ENCODE measurements around the gene SEL1L2. TPM values are rescaled to one million over a fixed set of nuclear protein-coding genes. Genes with fewer than 3 reads are reported as not detected.

Gene SEL1L2
- total RNA-seq, 1 experiment from 2014 or later, result not detected

DNA sequence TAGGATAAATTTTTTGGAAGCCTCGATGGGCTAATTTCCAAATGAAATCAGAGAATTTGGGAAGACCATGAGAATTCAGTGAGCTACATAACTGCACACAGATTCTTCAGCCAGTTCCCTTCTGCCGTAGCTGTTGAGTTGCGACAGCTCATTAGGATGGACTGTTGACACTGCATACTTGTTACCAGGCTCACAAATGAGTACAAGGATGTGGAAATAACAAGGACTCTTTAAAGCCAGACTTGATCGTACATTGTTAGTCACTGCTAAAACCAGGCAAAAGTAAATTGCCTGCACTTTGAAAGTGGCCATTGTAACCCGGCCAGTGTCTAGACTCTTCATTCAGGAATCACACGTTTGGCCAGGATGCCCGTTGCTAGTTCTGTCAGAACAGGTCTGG is 168.5 kb downstream of the SEL1L2 start:
- DNase-seq (ENCODE audit: low spot score), result no peak
- POLR2A ChIA-PET, result no interaction called here

More for the DNA sequence above, 168.5 kb downstream of the SEL1L2 start:
- H3K27ac Mint-ChIP-seq, result no peak overlapping the region
- no peaks in the 10 kb centered on the region for H3K27me3 Mint-ChIP-seq (ENCODE audit: low read depth)
- H3K4me3 Mint-ChIP-seq, result no peak overlapping the region
- CTCF ChIA-PET, result interaction anchor here (0.6 to 2.3 kb wide), 10 partner anchors 52 to 276 kb away, joined by 3 to 24 read pairs (median 4); partner anchors contain the start of gene SEL1L2
- no peaks in the 10 kb centered on the region for H3K9me3 Mint-ChIP-seq
- peaks cover 5% of the 10 kb centered on the region for H3K4me1 Mint-ChIP-seq
- no peak for ATAC-seq
- TF ChIP-seq CBFB (CRISPR knock-in tag; IDR thresholded peaks at IDR 0.05; ENCODE audit: low read depth), result no peak
- TF ChIP-seq GTF2I (CRISPR knock-in tag; conservative IDR thresholded peaks at IDR 0.05), result no peak
- TF ChIP-seq, protein P1, sequence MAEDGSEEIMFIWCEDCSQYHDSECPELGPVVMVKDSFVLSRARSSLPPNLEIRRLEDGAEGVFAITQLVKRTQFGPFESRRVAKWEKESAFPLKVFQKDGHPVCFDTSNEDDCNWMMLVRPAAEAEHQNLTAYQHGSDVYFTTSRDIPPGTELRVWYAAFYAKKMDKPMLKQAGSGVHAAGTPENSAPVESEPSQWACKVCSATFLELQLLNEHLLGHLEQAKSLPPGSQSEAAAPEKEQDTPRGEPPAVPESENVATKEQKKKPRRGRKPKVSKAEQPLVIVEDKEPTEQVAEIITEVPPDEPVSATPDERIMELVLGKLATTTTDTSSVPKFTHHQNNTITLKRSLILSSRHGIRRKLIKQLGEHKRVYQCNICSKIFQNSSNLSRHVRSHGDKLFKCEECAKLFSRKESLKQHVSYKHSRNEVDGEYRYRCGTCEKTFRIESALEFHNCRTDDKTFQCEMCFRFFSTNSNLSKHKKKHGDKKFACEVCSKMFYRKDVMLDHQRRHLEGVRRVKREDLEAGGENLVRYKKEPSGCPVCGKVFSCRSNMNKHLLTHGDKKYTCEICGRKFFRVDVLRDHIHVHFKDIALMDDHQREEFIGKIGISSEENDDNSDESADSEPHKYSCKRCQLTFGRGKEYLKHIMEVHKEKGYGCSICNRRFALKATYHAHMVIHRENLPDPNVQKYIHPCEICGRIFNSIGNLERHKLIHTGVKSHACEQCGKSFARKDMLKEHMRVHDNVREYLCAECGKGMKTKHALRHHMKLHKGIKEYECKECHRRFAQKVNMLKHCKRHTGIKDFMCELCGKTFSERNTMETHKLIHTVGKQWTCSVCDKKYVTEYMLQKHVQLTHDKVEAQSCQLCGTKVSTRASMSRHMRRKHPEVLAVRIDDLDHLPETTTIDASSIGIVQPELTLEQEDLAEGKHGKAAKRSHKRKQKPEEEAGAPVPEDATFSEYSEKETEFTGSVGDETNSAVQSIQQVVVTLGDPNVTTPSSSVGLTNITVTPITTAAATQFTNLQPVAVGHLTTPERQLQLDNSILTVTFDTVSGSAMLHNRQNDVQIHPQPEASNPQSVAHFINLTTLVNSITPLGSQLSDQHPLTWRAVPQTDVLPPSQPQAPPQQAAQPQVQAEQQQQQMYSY (CRISPR knock-in tag; IDR thresholded peaks at IDR 0.05), result no peak
- TF ChIP-seq, protein P2, sequence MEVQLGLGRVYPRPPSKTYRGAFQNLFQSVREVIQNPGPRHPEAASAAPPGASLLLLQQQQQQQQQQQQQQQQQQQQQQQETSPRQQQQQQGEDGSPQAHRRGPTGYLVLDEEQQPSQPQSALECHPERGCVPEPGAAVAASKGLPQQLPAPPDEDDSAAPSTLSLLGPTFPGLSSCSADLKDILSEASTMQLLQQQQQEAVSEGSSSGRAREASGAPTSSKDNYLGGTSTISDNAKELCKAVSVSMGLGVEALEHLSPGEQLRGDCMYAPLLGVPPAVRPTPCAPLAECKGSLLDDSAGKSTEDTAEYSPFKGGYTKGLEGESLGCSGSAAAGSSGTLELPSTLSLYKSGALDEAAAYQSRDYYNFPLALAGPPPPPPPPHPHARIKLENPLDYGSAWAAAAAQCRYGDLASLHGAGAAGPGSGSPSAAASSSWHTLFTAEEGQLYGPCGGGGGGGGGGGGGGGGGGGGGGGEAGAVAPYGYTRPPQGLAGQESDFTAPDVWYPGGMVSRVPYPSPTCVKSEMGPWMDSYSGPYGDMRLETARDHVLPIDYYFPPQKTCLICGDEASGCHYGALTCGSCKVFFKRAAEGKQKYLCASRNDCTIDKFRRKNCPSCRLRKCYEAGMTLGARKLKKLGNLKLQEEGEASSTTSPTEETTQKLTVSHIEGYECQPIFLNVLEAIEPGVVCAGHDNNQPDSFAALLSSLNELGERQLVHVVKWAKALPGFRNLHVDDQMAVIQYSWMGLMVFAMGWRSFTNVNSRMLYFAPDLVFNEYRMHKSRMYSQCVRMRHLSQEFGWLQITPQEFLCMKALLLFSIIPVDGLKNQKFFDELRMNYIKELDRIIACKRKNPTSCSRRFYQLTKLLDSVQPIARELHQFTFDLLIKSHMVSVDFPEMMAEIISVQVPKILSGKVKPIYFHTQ (CRISPR knock-in tag; IDR thresholded peaks at IDR 0.05), result no peak
- no peak for TF ChIP-seq ELF4 (CRISPR knock-in tag; IDR thresholded peaks at IDR 0.05; ENCODE audit: low read depth)
- TF ChIP-seq ESRRA (CRISPR knock-in tag; IDR thresholded peaks at IDR 0.05; ENCODE audit: borderline replicate concordance), result no peak
- no peak for TF ChIP-seq USF2 (CRISPR knock-in tag; IDR thresholded peaks at IDR 0.05)
- TF ChIP-seq E2F5 (CRISPR knock-in tag; IDR thresholded peaks at IDR 0.05), result no peak
- TF ChIP-seq ZNF281 (CRISPR knock-in tag; IDR thresholded peaks at IDR 0.05), result no peak
- no peak for TF ChIP-seq NR2C2 (CRISPR knock-in tag; IDR thresholded peaks at IDR 0.05)
- TF ChIP-seq, protein P3, sequence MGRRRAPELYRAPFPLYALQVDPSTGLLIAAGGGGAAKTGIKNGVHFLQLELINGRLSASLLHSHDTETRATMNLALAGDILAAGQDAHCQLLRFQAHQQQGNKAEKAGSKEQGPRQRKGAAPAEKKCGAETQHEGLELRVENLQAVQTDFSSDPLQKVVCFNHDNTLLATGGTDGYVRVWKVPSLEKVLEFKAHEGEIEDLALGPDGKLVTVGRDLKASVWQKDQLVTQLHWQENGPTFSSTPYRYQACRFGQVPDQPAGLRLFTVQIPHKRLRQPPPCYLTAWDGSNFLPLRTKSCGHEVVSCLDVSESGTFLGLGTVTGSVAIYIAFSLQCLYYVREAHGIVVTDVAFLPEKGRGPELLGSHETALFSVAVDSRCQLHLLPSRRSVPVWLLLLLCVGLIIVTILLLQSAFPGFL (CRISPR knock-in tag; IDR thresholded peaks at IDR 0.05; ENCODE audit: borderline replicate concordance), result no peak
- TF ChIP-seq, protein P4, sequence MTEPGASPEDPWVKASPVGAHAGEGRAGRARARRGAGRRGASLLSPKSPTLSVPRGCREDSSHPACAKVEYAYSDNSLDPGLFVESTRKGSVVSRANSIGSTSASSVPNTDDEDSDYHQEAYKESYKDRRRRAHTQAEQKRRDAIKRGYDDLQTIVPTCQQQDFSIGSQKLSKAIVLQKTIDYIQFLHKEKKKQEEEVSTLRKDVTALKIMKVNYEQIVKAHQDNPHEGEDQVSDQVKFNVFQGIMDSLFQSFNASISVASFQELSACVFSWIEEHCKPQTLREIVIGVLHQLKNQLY (CRISPR knock-in tag; IDR thresholded peaks at IDR 0.05), result no peak
- no peak for TF ChIP-seq FOXP4 (CRISPR knock-in tag; IDR thresholded peaks at IDR 0.05)
- TF ChIP-seq NR1H2 (CRISPR knock-in tag; IDR thresholded peaks at IDR 0.05), result no peak
- TF ChIP-seq ZNF512 (CRISPR knock-in tag; IDR thresholded peaks at IDR 0.05; ENCODE audit: borderline replicate concordance), result no peak
- TF ChIP-seq TEAD1 (CRISPR knock-in tag; IDR thresholded peaks at IDR 0.05), result no peak
- no peak for TF ChIP-seq SMAD3 (CRISPR knock-in tag; IDR thresholded peaks at IDR 0.05; ENCODE audit: borderline replicate concordance)
- TF ChIP-seq PRRX2 (CRISPR knock-in tag; IDR thresholded peaks at IDR 0.05), result no peak
- TF ChIP-seq TP53 (CRISPR knock-in tag; IDR thresholded peaks at IDR 0.05), result no peak
- peaks cover 7% of the 10 kb centered on the region for H3K36me3 Mint-ChIP-seq

Data from WTC11 (cell line).